ENCODE measurements around the gene PLEKHJ1.

GRCh38 chr19:2186071-2186846, 49.9 kb downstream of the PLEKHJ1 start:
- TF ChIP-seq CTCF (conservative IDR thresholded peaks at IDR 0.05; ENCODE audit: low read length) (no peak), EZH2phosphoT487 (IDR thresholded peaks at IDR 0.05; ENCODE audit: borderline replicate concordance) (no peak)

Measured in Loucy (cell line).